OCI-LY3 (cell line): ENCODE data around the gene UBAC1.
"Not testable (repeated sequence)": the region's sequence is repeated elsewhere in the genome, so short reads cannot be mapped to it uniquely, and the experiment has no call there.

Experiments
- H2AFZ ChIP-seq: fragments of 200-600, 300-600 bp; shearing (Covaris generic); 2 replicates; pipeline ENCODE4 v1.6.0; 2014; ENCODE audit warnings: antibody characterized with exemption, low read depth, low read length
- H3K27ac ChIP-seq: fragments of 200-600, 300-600 bp; sonication (generic); 2 replicates; pipeline ENCODE4 v1.5.1; 2014; ENCODE audit warnings: mild to moderate bottlenecking, low read length, moderate library complexity, mixed read lengths
- H3K27me3 ChIP-seq: fragments of 200-600, 300-600 bp; sonication (generic); 2 replicates; pipeline ENCODE4 v1.6.1; 2014; ENCODE audit warnings: low read depth, low read length, mixed read lengths
- H3K36me3 ChIP-seq: fragments of 200-600, 300-600 bp; sonication (generic); replicated peaks from 2 replicates; pipeline ENCODE3; 2014; ENCODE audit warnings: low read depth, low read length, mixed read lengths
- H3K4me1 ChIP-seq: fragments of 300-600, 200-600 bp; sonication (generic); 2 replicates; pipeline ENCODE4 v1.6.1; 2014; ENCODE audit warnings: low read length, mixed read lengths
- H3K4me2 ChIP-seq: fragments of 200-600, 300-600 bp; sonication (generic); 2 replicates; pipeline ENCODE4 v1.6.1; 2014; ENCODE audit warnings: low read length, mixed read lengths
- H3K4me3 ChIP-seq: fragments of 300-600, 200-600 bp; sonication (generic); 2 replicates; pipeline ENCODE4 v1.5.1; 2014; ENCODE audit warnings: antibody characterized with exemption, mild to moderate bottlenecking, low read length, moderate library complexity
- H3K79me2 ChIP-seq: fragments of 300-600, 200-600 bp; shearing (Covaris generic); 2 replicates; pipeline ENCODE4 v1.6.1; 2014; ENCODE audit warnings: mild to moderate bottlenecking, low read length, mixed read lengths
- H3K9ac ChIP-seq: fragments of 300-600, 200-600 bp; shearing (Covaris generic); 2 replicates; pipeline ENCODE4 v1.6.0; 2014; ENCODE audit warnings: mild to moderate bottlenecking, low read length, moderate library complexity
- H3K9me3 ChIP-seq: fragments of 200-600, 300-600 bp; shearing (Covaris generic); 2 replicates; pipeline ENCODE4 v1.6.1; 2014; ENCODE audit warnings: low read length, mixed read lengths; ENCODE audit not compliant: insufficient read depth
- H4K20me1 ChIP-seq: fragments of 200-600, 300-600 bp; sonication (generic); 2 replicates; pipeline ENCODE4 v1.6.1; 2016; ENCODE audit warnings: low read length, mixed read lengths; ENCODE audit not compliant: insufficient read depth
- CTCF ChIP-seq: fragments of 200-600, 300-600 bp; sonication (generic); IDR thresholded peaks from 2 replicates; pipeline ENCODE4 v1.5.1; 2014; ENCODE audit warnings: antibody characterized with exemption, low read length, low read depth
- EZH2phosphoT487 ChIP-seq: fragments of 200-600 bp; shearing (Covaris generic); IDR thresholded peaks from 2 replicates; pipeline ENCODE4 v1.6.1; 2018; ENCODE audit warnings: antibody characterized with exemption, mixed run types, low read depth

The UBAC1 gene

GRCh38 chr9:135950841-135951240 lies 10.3 kb downstream of the UBAC1 start:
- not testable (repeated sequence) for H3K79me2 ChIP-seq, H3K9me3 ChIP-seq, H3K4me1 ChIP-seq, H3K27ac ChIP-seq, H3K4me3 ChIP-seq, H2AFZ ChIP-seq, H4K20me1 ChIP-seq, H3K27me3 ChIP-seq, H3K9ac ChIP-seq, H3K4me2 ChIP-seq
- peaks cover 20% of the 10 kb centered on the region for H3K36me3 ChIP-seq

GRCh38 chr9:135950135-135950682 lies 11.0 kb downstream of the UBAC1 start:
- Histone ChIP-seq H3K27ac (no peak overlapping the region), H3K36me3 (peaks cover 26% of the 10 kb centered on the region), H3K79me2 (no peaks in the 10 kb centered on the region), H3K4me2 (no peak overlapping the region), H4K20me1 (peaks cover 3% of the 10 kb centered on the region; the same call in 1 of the 2 replicates), H3K4me1 (no peaks in the 10 kb centered on the region), H3K27me3 (no peaks in the 10 kb centered on the region), H3K9me3 (no peaks in the 10 kb centered on the region), H3K9ac (no peak overlapping the region), H2AFZ (no peak overlapping the region), H3K4me3 (no peak overlapping the region)
- TF ChIP-seq CTCF: no peak
- no peak for TF ChIP-seq EZH2phosphoT487

GRCh38 chr9:135949501-135950134 lies 11.6 kb downstream of the UBAC1 start:
- no peak for TF ChIP-seq EZH2phosphoT487
- TF ChIP-seq CTCF: no peak
- Histone ChIP-seq H4K20me1 (peaks cover 4% of the 10 kb centered on the region; the same call in 1 of the 2 replicates), H2AFZ (no peak overlapping the region), H3K36me3 (peaks cover 30% of the 10 kb centered on the region), H3K27ac (no peak overlapping the region), H3K4me3 (no peak overlapping the region), H3K27me3 (no peaks in the 10 kb centered on the region), H3K4me2 (no peak overlapping the region), H3K4me1 (peaks cover 4% of the 10 kb centered on the region), H3K9me3 (no peaks in the 10 kb centered on the region), H3K9ac (no peak overlapping the region), H3K79me2 (no peaks in the 10 kb centered on the region)

- H3K4me3 ChIP-seq: no peak overlapping the region
- H3K9ac ChIP-seq: no peak overlapping the region
- peaks cover 10% of the 10 kb centered on the region for H3K4me1 ChIP-seq
- no peak overlapping the region for H2AFZ ChIP-seq
- H3K4me2 ChIP-seq: no peak overlapping the region
- H3K79me2 ChIP-seq: no peaks in the 10 kb centered on the region
- H3K9me3 ChIP-seq: no peaks in the 10 kb centered on the region
- no peak overlapping the region for H3K27ac ChIP-seq
- H4K20me1 ChIP-seq: peaks cover 11% of the 10 kb centered on the region
- no peaks in the 10 kb centered on the region for H3K27me3 ChIP-seq
- TF ChIP-seq EZH2phosphoT487: no peak
- TF ChIP-seq CTCF: no peak
- peaks cover 31% of the 10 kb centered on the region for H3K36me3 ChIP-seq
Observed at GRCh38 chr9:135948968-135949367, 12.2 kb downstream of the UBAC1 start.
